AG04449 (cell line): Measurements from ENCODE around the gene ACOT7.

Experiments
- CTCF ChIA-PET: fragments of 350-600 bp; formaldehyde crosslinking; extraction: SDS; loops from one replicate; lab custom pipeline; 2021; ENCODE audit warnings: antibody characterized with exemption; lab: Yijun Ruan, JAX
- POLR2A ChIA-PET: fragments of 400-600, 350-600 bp; formaldehyde crosslinking; extraction: SDS; loops from one replicate; lab custom pipeline; 2020; ENCODE audit warnings: antibody characterized with exemption, inconsistent platforms; lab: Yijun Ruan, JAX
- DNase-seq: peaks from one replicate; pipeline ENCODE4 v3.0.0-alpha.2; 2010; ENCODE audit warnings: low read depth, low spot score
- H3K4me3 ChIP-seq: 2 replicates; pipeline ENCODE4 v1.5.1; 2011; ENCODE audit warnings: low read depth, mild to moderate bottlenecking, control low read depth, low read length
- CTCF ChIP-seq: IDR thresholded peaks from one replicate; pipeline ENCODE4 v1.5.1; 2011; ENCODE audit warnings: mild to moderate bottlenecking, moderate library complexity, low read length, control low read depth, inconsistent platforms; ENCODE audit not compliant: insufficient read depth; ENCODE audit errors: missing control alignments

Gene ACOT7

DNA sequence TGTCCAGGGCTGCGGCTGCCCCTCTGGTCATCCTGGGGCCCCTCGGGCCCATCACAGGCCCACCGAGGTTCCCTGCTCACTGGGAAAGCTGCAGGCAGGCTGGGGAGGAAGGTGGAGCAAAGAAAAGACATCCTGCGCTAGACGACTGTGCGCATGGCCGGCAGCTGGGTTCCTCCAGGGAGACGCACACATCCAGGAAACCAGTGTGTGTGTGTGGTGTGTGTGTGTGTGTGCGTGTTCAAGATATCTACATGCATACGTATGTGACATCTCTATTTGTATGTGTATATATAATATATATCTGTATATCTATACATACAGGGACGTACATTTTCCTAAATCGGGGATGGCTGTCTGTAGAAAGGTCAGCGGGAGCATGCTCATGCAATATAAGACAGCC is 63.7 kb downstream of the ACOT7 start:
- CTCF ChIA-PET: interaction anchor here (1.0 to 18.3 kb wide), 7 partner anchors 9 to 82 kb away, joined by 3 to 537 read pairs (median 4); partner anchors contain the start of gene HES3
- POLR2A ChIA-PET: interaction anchor here (1.1 kb wide), 1 partner anchor 53 kb away, joined by 5 read pairs; no protein-coding TSS in a partner anchor
- no peak for DNase-seq
- no peak for TF ChIP-seq CTCF
- no peak overlapping the region for H3K4me3 ChIP-seq

- POLR2A ChIA-PET: no interaction called here
- no peak for TF ChIP-seq CTCF
- no peak overlapping the region for H3K4me3 ChIP-seq
- CTCF ChIA-PET: interaction anchor here (0.6 to 18.3 kb wide), 6 partner anchors 9 to 82 kb away, joined by 3 to 537 read pairs (median 4); partner anchors contain the start of gene HES3
- DNase-seq: no peak
Measured at GRCh38 chr1:6329396-6329795, 64.2 kb downstream of the ACOT7 start.

- DNase-seq: no peak
- POLR2A ChIA-PET: no interaction called here
- no peak for TF ChIP-seq CTCF
- CTCF ChIA-PET: interaction anchor here (1.1 to 18.3 kb wide), 4 partner anchors 9 to 81 kb away, joined by 3 to 537 read pairs (median 38); partner anchors contain the start of gene HES3
- no peak overlapping the region for H3K4me3 ChIP-seq
Measured at GRCh38 chr1:6328696-6329095, 64.9 kb downstream of the ACOT7 start.

DNA sequence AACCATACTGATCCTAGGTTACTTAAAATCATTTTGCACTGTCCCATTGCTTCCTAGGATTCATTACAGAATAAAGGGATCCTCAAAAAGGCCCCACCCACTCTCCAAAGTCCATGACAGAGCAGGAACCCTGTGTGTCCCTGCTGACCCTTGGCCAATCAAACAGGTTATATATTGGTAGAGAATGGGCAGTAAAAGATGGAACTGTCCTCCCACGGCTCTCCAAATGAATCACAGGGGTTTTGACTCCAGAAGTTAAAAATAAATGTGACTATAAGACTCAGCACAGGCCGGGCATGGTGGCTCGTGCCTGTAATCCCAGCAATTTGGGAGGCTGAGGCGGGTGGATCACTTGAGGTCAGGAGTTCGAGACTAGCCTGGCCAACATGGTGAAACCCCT is 65.5 kb downstream of the ACOT7 start:
- POLR2A ChIA-PET: no interaction called here
- CTCF ChIA-PET: interaction anchor here (1.1 to 6.9 kb wide), 2 partner anchors 15 to 34 kb away, joined by 3 to 74 read pairs; no protein-coding TSS in a partner anchor
- TF ChIP-seq CTCF: no peak
- DNase-seq: no peak
- H3K4me3 ChIP-seq: no peak overlapping the region

DNA sequence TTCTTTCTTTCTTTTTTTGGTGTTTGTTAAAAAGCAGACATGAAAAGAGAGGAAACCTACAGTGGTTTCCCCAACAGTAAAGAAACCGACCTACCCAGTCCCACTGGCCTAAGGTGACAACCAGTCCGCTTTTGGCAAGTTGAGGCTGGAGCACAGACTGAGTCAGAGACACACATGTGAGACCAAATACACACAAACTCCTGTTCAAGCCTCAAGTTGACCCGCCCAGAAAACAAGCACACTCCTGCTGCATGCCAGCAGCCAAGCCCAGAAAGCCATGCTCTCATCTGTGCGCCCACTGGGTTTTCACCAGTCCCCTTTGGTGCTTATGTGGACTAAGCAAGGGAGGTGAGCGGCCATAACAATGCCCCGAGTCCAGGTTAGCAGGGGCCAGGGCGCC is 68.1 kb downstream of the ACOT7 start:
- TF ChIP-seq CTCF: no peak
- ChIA-PET CTCF (no interaction called here), POLR2A (no interaction called here)
- no peak for DNase-seq
- no peak overlapping the region for H3K4me3 ChIP-seq

- DNase-seq: no peak
- ChIA-PET POLR2A (no interaction called here), CTCF (interaction anchor here (1.2 to 2.5 kb wide), 2 partner anchors 10 to 75 kb away, joined by 3 to 8 read pairs; no protein-coding TSS in a partner anchor)
- no peak overlapping the region for H3K4me3 ChIP-seq
- TF ChIP-seq CTCF: no peak
Measured at GRCh38 chr1:6322161-6322560, 71.4 kb downstream of the ACOT7 start.
